SJCRH30 (cell line): ENCODE data around the gene PTPRM. TPM values are rescaled to one million over a fixed set of nuclear protein-coding genes. Genes with fewer than 3 reads are reported as not detected.

Experiments used
- DNase-seq, 2 experiments: peaks; one replicate each; pipeline ENCODE4 v3.0.0-alpha.2; 2015 to 2020
- H3K27ac ChIP-seq: fragments of 250-450 bp; sonication (Bioruptor Pico); 2 replicates; pipeline ENCODE4 v1.5.1; 2020; ENCODE audit warnings: mild to moderate bottlenecking, moderate library complexity
- H3K27me3 ChIP-seq: fragments of 250-450 bp; sonication (Bioruptor Pico); 2 replicates; pipeline ENCODE4 v1.5.1; 2020; ENCODE audit warnings: mild to moderate bottlenecking, moderate library complexity
- H3K36me3 ChIP-seq: fragments of 250-450 bp; sonication (Bioruptor Pico); 2 replicates; pipeline ENCODE4 v1.5.1; 2020; ENCODE audit warnings: mild to moderate bottlenecking, moderate library complexity
- H3K4me1 ChIP-seq: fragments of 250-450 bp; sonication (Bioruptor Pico); 2 replicates; pipeline ENCODE4 v1.5.1; 2020; ENCODE audit warnings: mild to moderate bottlenecking, moderate library complexity
- H3K4me3 ChIP-seq: fragments of 250-450 bp; sonication (Bioruptor Pico); 2 replicates; pipeline ENCODE4 v1.5.1; 2020; ENCODE audit warnings: mild to moderate bottlenecking, moderate library complexity
- H3K9me3 ChIP-seq: fragments of 250-450 bp; sonication (Bioruptor Pico); replicated peaks from 2 replicates; pipeline ENCODE4 v1.5.1; 2020; ENCODE audit warnings: mild to moderate bottlenecking, moderate library complexity
- total RNA-seq: library from RNA; depleted of rRNA; stranded (reverse); fragments of >200 nt; shearing (Covaris generic); gene quantifications from 2 replicates; pipeline ENCODE4 v1.2.3, GENCODE V29; 2014

The PTPRM gene
- total RNA-seq, 1 experiment from 2014 or later: 10.1 TPM

- Histone ChIP-seq H3K4me3 (no peak overlapping the region), H3K27ac (no peak overlapping the region), H3K27me3 (no peaks in the 10 kb centered on the region), H3K36me3 (no peaks in the 10 kb centered on the region), H3K9me3 (no peaks in the 10 kb centered on the region), H3K4me1 (no peaks in the 10 kb centered on the region)
- DNase-seq: no peak
Observed at GRCh38 chr18:8358033-8358765, 791.1 kb downstream of the PTPRM start.

GRCh38 chr18:8359076-8359475 is 792.0 kb downstream of the PTPRM start:
- H3K27ac ChIP-seq: no peak overlapping the region
- no peaks in the 10 kb centered on the region for H3K36me3 ChIP-seq
- H3K9me3 ChIP-seq: no peaks in the 10 kb centered on the region
- H3K4me1 ChIP-seq: no peaks in the 10 kb centered on the region
- H3K4me3 ChIP-seq: no peak overlapping the region
- H3K27me3 ChIP-seq: no peaks in the 10 kb centered on the region
- no peak for DNase-seq

GRCh38 chr18:8359481-8359880 is 792.4 kb downstream of the PTPRM start:
- Histone ChIP-seq H3K9me3 (no peaks in the 10 kb centered on the region), H3K4me3 (no peak overlapping the region), H3K27me3 (no peaks in the 10 kb centered on the region), H3K27ac (no peak overlapping the region), H3K36me3 (no peaks in the 10 kb centered on the region), H3K4me1 (no peaks in the 10 kb centered on the region)
- no peak for DNase-seq

GRCh38 chr18:8361941-8362471 is 794.9 kb downstream of the PTPRM start:
- no peak overlapping the region for H3K27ac ChIP-seq
- no peak for DNase-seq
- no peaks in the 10 kb centered on the region for H3K27me3 ChIP-seq
- no peak overlapping the region for H3K4me3 ChIP-seq
- no peaks in the 10 kb centered on the region for H3K36me3 ChIP-seq
- peaks cover 4% of the 10 kb centered on the region; the same call in 1 of the 2 replicates for H3K4me1 ChIP-seq
- H3K9me3 ChIP-seq: no peaks in the 10 kb centered on the region

GRCh38 chr18:8362863-8363262 is 795.7 kb downstream of the PTPRM start:
- Histone ChIP-seq H3K27me3 (no peaks in the 10 kb centered on the region), H3K4me3 (no peak overlapping the region)

GRCh38 chr18:8364385-8364784 is 797.3 kb downstream of the PTPRM start:
- Histone ChIP-seq H3K27ac (no peak overlapping the region), H3K4me3 (no peak overlapping the region), H3K36me3 (no peaks in the 10 kb centered on the region)

More at GRCh38 chr18:8362863-8363262, 795.7 kb downstream of the PTPRM start:
- DNase-seq: no peak
- Histone ChIP-seq H3K27ac (no peak overlapping the region), H3K9me3 (no peaks in the 10 kb centered on the region), H3K4me1 (peaks cover 4% of the 10 kb centered on the region; the same call in 1 of the 2 replicates), H3K36me3 (no peaks in the 10 kb centered on the region)

GRCh38 chr18:8365006-8365405 is 797.9 kb downstream of the PTPRM start:
- Histone ChIP-seq H3K9me3 (no peaks in the 10 kb centered on the region), H3K27ac (no peak overlapping the region), H3K27me3 (no peaks in the 10 kb centered on the region), H3K36me3 (no peaks in the 10 kb centered on the region), H3K4me3 (no peak overlapping the region), H3K4me1 (peaks cover 4% of the 10 kb centered on the region; the same call in 1 of the 2 replicates)
- no peak for DNase-seq

More at GRCh38 chr18:8364385-8364784, 797.3 kb downstream of the PTPRM start:
- Histone ChIP-seq H3K9me3 (no peaks in the 10 kb centered on the region), H3K27me3 (no peaks in the 10 kb centered on the region), H3K4me1 (peaks cover 4% of the 10 kb centered on the region; the same call in 1 of the 2 replicates)
- no peak for DNase-seq

GRCh38 chr18:8365528-8365927 is 798.4 kb downstream of the PTPRM start:
- H3K36me3 ChIP-seq: no peaks in the 10 kb centered on the region
- DNase-seq: no peak
- no peak overlapping the region for H3K27ac ChIP-seq
- no peaks in the 10 kb centered on the region for H3K9me3 ChIP-seq
- peaks cover 4% of the 10 kb centered on the region; the same call in 1 of the 2 replicates for H3K4me1 ChIP-seq
- no peaks in the 10 kb centered on the region for H3K27me3 ChIP-seq
- H3K4me3 ChIP-seq: no peak overlapping the region

- Histone ChIP-seq H3K27me3 (no peaks in the 10 kb centered on the region), H3K36me3 (no peaks in the 10 kb centered on the region), H3K4me1 (peaks cover 4% of the 10 kb centered on the region; the same call in 1 of the 2 replicates), H3K27ac (no peak overlapping the region), H3K9me3 (no peaks in the 10 kb centered on the region), H3K4me3 (no peak overlapping the region)
- DNase-seq: peak in 1 of 2 experiments; percentile 12
Observed at GRCh38 chr18:8366070-8366469, 799.0 kb downstream of the PTPRM start.

GRCh38 chr18:8366656-8367055 is 799.5 kb downstream of the PTPRM start:
- Histone ChIP-seq H3K27ac (no peak overlapping the region), H3K9me3 (no peaks in the 10 kb centered on the region), H3K27me3 (no peaks in the 10 kb centered on the region), H3K36me3 (no peaks in the 10 kb centered on the region), H3K4me3 (no peak overlapping the region), H3K4me1 (peaks cover 4% of the 10 kb centered on the region; the same call in 1 of the 2 replicates)
- peak in 1 of 2 experiments; percentile 37 for DNase-seq

GRCh38 chr18:8367217-8367988 is 800.3 kb downstream of the PTPRM start:
- Histone ChIP-seq H3K27ac (no peak overlapping the region), H3K4me1 (peaks cover 4% of the 10 kb centered on the region; the same call in 1 of the 2 replicates), H3K9me3 (no peaks in the 10 kb centered on the region), H3K27me3 (no peaks in the 10 kb centered on the region), H3K36me3 (no peaks in the 10 kb centered on the region), H3K4me3 (peak overlapping the region; percentile 36)
- DNase-seq: peak; percentile 61 to 75

- no peak overlapping the region for H3K27ac ChIP-seq
- H3K9me3 ChIP-seq: no peaks in the 10 kb centered on the region
- H3K4me3 ChIP-seq: no peak overlapping the region
- no peaks in the 10 kb centered on the region for H3K27me3 ChIP-seq
- no peaks in the 10 kb centered on the region for H3K36me3 ChIP-seq
- peak in 1 of 2 experiments; percentile 19 for DNase-seq
- H3K4me1 ChIP-seq: peaks cover 4% of the 10 kb centered on the region; the same call in 1 of the 2 replicates
Observed at GRCh38 chr18:8368512-8369217, 801.5 kb downstream of the PTPRM start.

- H3K27me3 ChIP-seq: no peaks in the 10 kb centered on the region
- DNase-seq: no peak
- no peaks in the 10 kb centered on the region for H3K9me3 ChIP-seq
- no peak overlapping the region for H3K27ac ChIP-seq
- no peaks in the 10 kb centered on the region for H3K36me3 ChIP-seq
- H3K4me1 ChIP-seq: no peaks in the 10 kb centered on the region
- no peak overlapping the region for H3K4me3 ChIP-seq
Observed at GRCh38 chr18:8373486-8373885, 806.4 kb downstream of the PTPRM start.

GRCh38 chr18:8374676-8375075 is 807.6 kb downstream of the PTPRM start:
- DNase-seq: no peak
- H3K9me3 ChIP-seq: no peaks in the 10 kb centered on the region
- no peaks in the 10 kb centered on the region for H3K27me3 ChIP-seq
- H3K36me3 ChIP-seq: no peaks in the 10 kb centered on the region
- no peak overlapping the region for H3K4me3 ChIP-seq
- H3K27ac ChIP-seq: no peak overlapping the region
- H3K4me1 ChIP-seq: no peaks in the 10 kb centered on the region
